ENCODE measurements around the gene FAM186B. TPM values are rescaled to one million over a fixed set of nuclear protein-coding genes. Genes with fewer than 3 reads are reported as not detected.
A peak's percentile ranks its signal among the peaks of the same experiment; 100 is the strongest.

FAM186B gene
- polyA plus RNA-seq, 1 of the 3 experiments (the other 2 are of a cell fraction) = 0.16 TPM

DNA sequence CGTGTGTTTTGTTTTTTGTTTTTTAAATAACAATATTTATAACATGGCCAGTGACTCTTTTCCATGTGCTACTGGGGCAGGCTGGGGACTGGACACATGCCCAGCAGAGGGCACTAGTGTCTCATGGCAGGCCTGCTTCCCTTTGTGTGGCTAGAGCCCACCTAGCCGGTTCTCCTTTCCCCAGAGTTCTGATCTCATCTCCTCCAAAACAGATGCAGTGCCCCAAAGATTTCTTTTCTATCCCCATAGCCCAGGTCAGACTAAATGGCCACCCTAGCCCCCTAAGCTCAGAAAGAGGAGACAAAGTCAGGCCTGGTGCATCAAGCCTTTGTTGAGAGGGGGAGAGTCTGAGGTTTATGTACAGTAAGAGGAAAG lies 39.2 kb upstream of the FAM186B start:
- Histone ChIP-seq H3K36me3 (replicated peaks in 1 of 2; ENCODE audit: control insufficient read depth in 1 of 2, insufficient read depth in 2 of 2, low read length in 1 of 2) (peaks cover 27 to 77% of the 10 kb centered on the region in 2 experiments), H3K9ac (no peak overlapping the region), H3K4me2 (no peak overlapping the region), H4K20me1 (ENCODE audit: insufficient read depth) (no peaks in the 10 kb centered on the region), H3K4me1 (ENCODE audit: control insufficient read depth in 1 of 2, insufficient read depth in 2 of 2, low read depth in 1 of 2, low read length in 1 of 2) (peaks cover 0 to 5% of the 10 kb centered on the region in 2 experiments; a peak in 1 of 4 replicates), H3K9me2 (no peaks in the 10 kb centered on the region), H3K79me2 (ENCODE audit: insufficient read depth) (no peaks in the 10 kb centered on the region), H2AFZ (ENCODE audit: low read depth) (no peak overlapping the region), H3F3A (replicated peaks; ENCODE audit: insufficient read depth) (peaks cover 7% of the 10 kb centered on the region), H3K4me3 (ENCODE audit: low read depth in 2 of 2, low read length in 1 of 2) (no peak overlapping the region), H3K27me3 (ENCODE audit: insufficient read depth) (no peaks in the 10 kb centered on the region), H3K9me3 (no peaks in the 10 kb centered on the region), H3K27ac (ENCODE audit: low read depth in 2 of 2, low read length in 1 of 2) (peak overlapping the region in 1 of 2 experiments; percentile 6; a peak in 1 of 4 replicates)
- DNase-seq = peak; percentile 91
- ChIA-PET CTCF (interaction anchor here (0.6 to 30.5 kb wide), 27 partner anchors 10 to 223 kb away, joined by 3 to 590 read pairs (median 5); partner anchors contain the start of genes FMNL3 and TMBIM6), POLR2A (interaction anchor here (0.7 to 2.0 kb wide), 3 partner anchors 62 to 150 kb away, joined by 3 to 7 read pairs (median 6); partner anchors contain the start of gene TMBIM6)
- WGBS (ENCODE audit: low lambda C conversion rate) = 12% methylated on average over 2 of the region's 2 CpGs
- TF ChIP-seq TEAD4 (IDR thresholded peaks at IDR 0.05; ENCODE audit: borderline replicate concordance, insufficient read depth) (no peak), MAX (IDR thresholded peaks at IDR 0.05; ENCODE audit: low read depth) (no peak), RAD21 (IDR thresholded peaks at IDR 0.05; ENCODE audit: low read length) (peak; percentile 98), YY1 (IDR thresholded peaks at IDR 0.05; ENCODE audit: low read depth) (no peak), RCOR1 (IDR thresholded peaks at IDR 0.05; ENCODE audit: low read length) (no peak), TCF12 (IDR thresholded peaks at IDR 0.05) (no peak), JUND (IDR thresholded peaks at IDR 0.05) (no peak), GATA2 (CRISPR knock-in tag; IDR thresholded peaks at IDR 0.05) (no peak), CHD2 (IDR thresholded peaks at IDR 0.05; ENCODE audit: low read length, partially characterized antibody) (peak; percentile 23), FOSL2 (IDR thresholded peaks at IDR 0.05; ENCODE audit: borderline replicate concordance, low read depth) (no peak), NRF1 (IDR thresholded peaks at IDR 0.05; ENCODE audit: low read depth, low read length) (no peak), RFX5 (IDR thresholded peaks at IDR 0.05; ENCODE audit: low read length) (no peak), FOXJ3 (CRISPR knock-in tag; IDR thresholded peaks at IDR 0.05) (no peak), IRF3 (IDR thresholded peaks at IDR 0.05; ENCODE audit: low read depth, low read length) (0 out of 2 replicates have a peak, but pooled peaks have one; percentile 6), TAF1 (IDR thresholded peaks at IDR 0.05; ENCODE audit: borderline replicate concordance, low read depth, low read length) (no peak), EP300 (IDR thresholded peaks at IDR 0.05; ENCODE audit: borderline replicate concordance in 1 of 2, low read depth in 1 of 2, low read length in 1 of 2) (no peak), SIN3A (IDR thresholded peaks at IDR 0.05; ENCODE audit: borderline replicate concordance, low read depth, low read length) (no peak), POLR2AphosphoS5 (IDR thresholded peaks at IDR 0.05; ENCODE audit: low read depth, low read length) (no peak), GABPA (IDR thresholded peaks at IDR 0.05; ENCODE audit: low read depth) (no peak), USF2 (IDR thresholded peaks at IDR 0.05; ENCODE audit: borderline replicate concordance, low read depth, low read length) (no peak), ELF1 (IDR thresholded peaks at IDR 0.05) (no peak), NFIC (IDR thresholded peaks at IDR 0.05; ENCODE audit: borderline replicate concordance) (no peak), SMC3 (IDR thresholded peaks at IDR 0.05; ENCODE audit: low read depth, low read length) (peak; percentile 98)
- TF ChIP-seq, protein P1, sequence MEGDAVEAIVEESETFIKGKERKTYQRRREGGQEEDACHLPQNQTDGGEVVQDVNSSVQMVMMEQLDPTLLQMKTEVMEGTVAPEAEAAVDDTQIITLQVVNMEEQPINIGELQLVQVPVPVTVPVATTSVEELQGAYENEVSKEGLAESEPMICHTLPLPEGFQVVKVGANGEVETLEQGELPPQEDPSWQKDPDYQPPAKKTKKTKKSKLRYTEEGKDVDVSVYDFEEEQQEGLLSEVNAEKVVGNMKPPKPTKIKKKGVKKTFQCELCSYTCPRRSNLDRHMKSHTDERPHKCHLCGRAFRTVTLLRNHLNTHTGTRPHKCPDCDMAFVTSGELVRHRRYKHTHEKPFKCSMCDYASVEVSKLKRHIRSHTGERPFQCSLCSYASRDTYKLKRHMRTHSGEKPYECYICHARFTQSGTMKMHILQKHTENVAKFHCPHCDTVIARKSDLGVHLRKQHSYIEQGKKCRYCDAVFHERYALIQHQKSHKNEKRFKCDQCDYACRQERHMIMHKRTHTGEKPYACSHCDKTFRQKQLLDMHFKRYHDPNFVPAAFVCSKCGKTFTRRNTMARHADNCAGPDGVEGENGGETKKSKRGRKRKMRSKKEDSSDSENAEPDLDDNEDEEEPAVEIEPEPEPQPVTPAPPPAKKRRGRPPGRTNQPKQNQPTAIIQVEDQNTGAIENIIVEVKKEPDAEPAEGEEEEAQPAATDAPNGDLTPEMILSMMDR (IDR thresholded peaks at IDR 0.05) = peak; percentile 98
- TF ChIP-seq, protein P2, sequence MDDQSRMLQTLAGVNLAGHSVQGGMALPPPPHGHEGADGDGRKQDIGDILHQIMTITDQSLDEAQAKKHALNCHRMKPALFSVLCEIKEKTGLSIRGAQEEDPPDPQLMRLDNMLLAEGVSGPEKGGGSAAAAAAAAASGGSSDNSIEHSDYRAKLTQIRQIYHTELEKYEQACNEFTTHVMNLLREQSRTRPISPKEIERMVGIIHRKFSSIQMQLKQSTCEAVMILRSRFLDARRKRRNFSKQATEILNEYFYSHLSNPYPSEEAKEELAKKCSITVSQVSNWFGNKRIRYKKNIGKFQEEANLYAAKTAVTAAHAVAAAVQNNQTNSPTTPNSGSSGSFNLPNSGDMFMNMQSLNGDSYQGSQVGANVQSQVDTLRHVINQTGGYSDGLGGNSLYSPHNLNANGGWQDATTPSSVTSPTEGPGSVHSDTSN (IDR thresholded peaks at IDR 0.05) = no peak
- TF ChIP-seq, protein P3, sequence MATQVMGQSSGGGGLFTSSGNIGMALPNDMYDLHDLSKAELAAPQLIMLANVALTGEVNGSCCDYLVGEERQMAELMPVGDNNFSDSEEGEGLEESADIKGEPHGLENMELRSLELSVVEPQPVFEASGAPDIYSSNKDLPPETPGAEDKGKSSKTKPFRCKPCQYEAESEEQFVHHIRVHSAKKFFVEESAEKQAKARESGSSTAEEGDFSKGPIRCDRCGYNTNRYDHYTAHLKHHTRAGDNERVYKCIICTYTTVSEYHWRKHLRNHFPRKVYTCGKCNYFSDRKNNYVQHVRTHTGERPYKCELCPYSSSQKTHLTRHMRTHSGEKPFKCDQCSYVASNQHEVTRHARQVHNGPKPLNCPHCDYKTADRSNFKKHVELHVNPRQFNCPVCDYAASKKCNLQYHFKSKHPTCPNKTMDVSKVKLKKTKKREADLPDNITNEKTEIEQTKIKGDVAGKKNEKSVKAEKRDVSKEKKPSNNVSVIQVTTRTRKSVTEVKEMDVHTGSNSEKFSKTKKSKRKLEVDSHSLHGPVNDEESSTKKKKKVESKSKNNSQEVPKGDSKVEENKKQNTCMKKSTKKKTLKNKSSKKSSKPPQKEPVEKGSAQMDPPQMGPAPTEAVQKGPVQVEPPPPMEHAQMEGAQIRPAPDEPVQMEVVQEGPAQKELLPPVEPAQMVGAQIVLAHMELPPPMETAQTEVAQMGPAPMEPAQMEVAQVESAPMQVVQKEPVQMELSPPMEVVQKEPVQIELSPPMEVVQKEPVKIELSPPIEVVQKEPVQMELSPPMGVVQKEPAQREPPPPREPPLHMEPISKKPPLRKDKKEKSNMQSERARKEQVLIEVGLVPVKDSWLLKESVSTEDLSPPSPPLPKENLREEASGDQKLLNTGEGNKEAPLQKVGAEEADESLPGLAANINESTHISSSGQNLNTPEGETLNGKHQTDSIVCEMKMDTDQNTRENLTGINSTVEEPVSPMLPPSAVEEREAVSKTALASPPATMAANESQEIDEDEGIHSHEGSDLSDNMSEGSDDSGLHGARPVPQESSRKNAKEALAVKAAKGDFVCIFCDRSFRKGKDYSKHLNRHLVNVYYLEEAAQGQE (IDR thresholded peaks at IDR 0.05; ENCODE audit: low read depth, low read length) = no peak
